ENCODE results near the gene PIK3C2B.

PIK3C2B gene

DNA sequence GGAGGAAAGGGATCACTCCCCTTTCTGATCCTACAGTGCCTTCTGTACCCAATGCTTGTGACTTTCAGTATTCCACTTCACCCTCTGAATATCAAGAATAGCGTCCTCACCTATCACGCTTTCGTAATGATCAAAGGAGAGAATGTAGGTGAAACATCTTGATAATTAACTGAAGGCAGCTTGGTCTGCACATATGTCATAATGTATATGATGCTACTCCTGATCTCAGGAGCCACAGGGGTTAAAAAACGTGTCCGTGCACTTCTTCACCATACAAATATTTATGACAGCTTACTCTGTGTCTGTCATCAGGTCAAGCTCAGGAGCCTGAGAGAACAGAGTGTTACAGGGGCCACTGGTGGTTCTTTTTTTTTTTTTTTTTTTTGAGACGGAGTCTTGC is 1.2 kb upstream of the PIK3C2B start:
- peak overlapping the region; percentile 89 to 95 (median 91) for H3K4me3 Mint-ChIP-seq

DNA sequence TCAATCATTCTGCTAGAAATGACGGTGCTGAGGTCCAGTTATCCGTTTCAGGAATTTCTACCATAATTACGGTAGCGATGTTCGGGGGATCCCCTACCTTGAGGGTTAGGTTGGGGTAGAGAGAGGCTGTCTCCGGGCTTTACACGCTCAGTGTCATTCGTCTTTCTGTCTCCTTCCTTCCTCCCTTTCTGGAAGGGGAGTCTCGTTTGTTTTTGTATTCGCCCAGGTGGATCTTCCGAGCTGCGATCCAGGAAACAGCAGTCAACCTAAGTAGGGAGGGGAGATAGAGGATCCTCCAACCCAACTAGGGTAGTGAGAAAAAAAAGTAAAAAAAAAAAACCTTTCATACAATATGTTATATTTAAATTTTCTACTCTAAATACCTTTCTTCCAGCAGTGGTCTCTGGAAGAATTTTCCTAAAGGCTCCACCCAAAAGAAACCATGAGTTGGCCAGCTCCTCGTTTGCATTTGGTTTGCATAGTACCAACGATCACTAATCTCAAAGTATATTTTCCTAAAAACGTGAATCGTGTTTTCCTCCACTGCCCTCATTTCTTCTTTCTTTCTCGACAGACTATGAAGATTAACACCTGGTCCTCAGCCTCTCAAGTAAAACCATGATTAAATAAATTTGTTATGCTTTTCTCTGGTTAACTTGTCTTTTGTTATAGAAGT is 611 bp upstream of the PIK3C2B start:
- Mint-ChIP-seq H3K36me3 (ENCODE audit: low read depth) (no peaks in the 10 kb centered on the region), H3K27me3 (ENCODE audit: low read depth) (peaks cover 14% of the 10 kb centered on the region), H3K27ac (peak overlapping the region; percentile 75 to 88 (median 75)), H3K4me1 (peaks cover 34% of the 10 kb centered on the region), H3K9me3 (no peaks in the 10 kb centered on the region), H3K4me3 (peak overlapping the region; percentile 89 to 95 (median 91))
- TF ChIP-seq, protein P1, sequence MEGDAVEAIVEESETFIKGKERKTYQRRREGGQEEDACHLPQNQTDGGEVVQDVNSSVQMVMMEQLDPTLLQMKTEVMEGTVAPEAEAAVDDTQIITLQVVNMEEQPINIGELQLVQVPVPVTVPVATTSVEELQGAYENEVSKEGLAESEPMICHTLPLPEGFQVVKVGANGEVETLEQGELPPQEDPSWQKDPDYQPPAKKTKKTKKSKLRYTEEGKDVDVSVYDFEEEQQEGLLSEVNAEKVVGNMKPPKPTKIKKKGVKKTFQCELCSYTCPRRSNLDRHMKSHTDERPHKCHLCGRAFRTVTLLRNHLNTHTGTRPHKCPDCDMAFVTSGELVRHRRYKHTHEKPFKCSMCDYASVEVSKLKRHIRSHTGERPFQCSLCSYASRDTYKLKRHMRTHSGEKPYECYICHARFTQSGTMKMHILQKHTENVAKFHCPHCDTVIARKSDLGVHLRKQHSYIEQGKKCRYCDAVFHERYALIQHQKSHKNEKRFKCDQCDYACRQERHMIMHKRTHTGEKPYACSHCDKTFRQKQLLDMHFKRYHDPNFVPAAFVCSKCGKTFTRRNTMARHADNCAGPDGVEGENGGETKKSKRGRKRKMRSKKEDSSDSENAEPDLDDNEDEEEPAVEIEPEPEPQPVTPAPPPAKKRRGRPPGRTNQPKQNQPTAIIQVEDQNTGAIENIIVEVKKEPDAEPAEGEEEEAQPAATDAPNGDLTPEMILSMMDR (IDR thresholded peaks at IDR 0.05; ENCODE audit: unreplicated experiment in 3 of 3): no peak

More for the DNA sequence above, 1.2 kb upstream of the PIK3C2B start:
- H3K27me3 Mint-ChIP-seq (ENCODE audit: low read depth): peaks cover 14% of the 10 kb centered on the region
- peaks cover 34% of the 10 kb centered on the region for H3K4me1 Mint-ChIP-seq
- TF ChIP-seq, protein P1 (IDR thresholded peaks at IDR 0.05; ENCODE audit: unreplicated experiment in 3 of 3): no peak
- no peaks in the 10 kb centered on the region for H3K36me3 Mint-ChIP-seq (ENCODE audit: low read depth)
- no peaks in the 10 kb centered on the region for H3K9me3 Mint-ChIP-seq
- peak overlapping the region; percentile 75 to 88 (median 75) for H3K27ac Mint-ChIP-seq

DNA sequence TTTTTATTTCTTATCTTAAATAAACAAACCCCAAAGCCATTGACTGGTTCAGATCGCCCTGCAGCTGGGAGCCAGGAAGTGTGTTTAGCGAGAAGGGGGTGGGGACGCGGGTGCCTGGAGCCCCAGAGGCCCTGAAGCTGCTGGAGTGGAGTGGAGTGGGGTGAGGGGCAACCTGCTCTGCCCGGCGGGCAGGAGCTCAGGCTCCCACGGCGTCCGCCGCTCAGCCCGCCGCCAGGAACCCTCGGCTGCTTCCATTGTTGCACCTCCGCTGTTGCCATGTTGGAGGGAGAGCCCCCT is 673 bp downstream of the PIK3C2B start:
- peak overlapping the region; percentile 89 to 95 (median 91) for H3K4me3 Mint-ChIP-seq
- no peaks in the 10 kb centered on the region for H3K36me3 Mint-ChIP-seq (ENCODE audit: low read depth)
- no peaks in the 10 kb centered on the region for H3K9me3 Mint-ChIP-seq
- peaks cover 10% of the 10 kb centered on the region for H3K27me3 Mint-ChIP-seq (ENCODE audit: low read depth)
- H3K27ac Mint-ChIP-seq: peak overlapping the region; percentile 83 to 88 (median 85)
- TF ChIP-seq, protein P1 (IDR thresholded peaks at IDR 0.05; ENCODE audit: unreplicated experiment in 3 of 3): no peak
- peaks cover 34% of the 10 kb centered on the region for H3K4me1 Mint-ChIP-seq

DNA sequence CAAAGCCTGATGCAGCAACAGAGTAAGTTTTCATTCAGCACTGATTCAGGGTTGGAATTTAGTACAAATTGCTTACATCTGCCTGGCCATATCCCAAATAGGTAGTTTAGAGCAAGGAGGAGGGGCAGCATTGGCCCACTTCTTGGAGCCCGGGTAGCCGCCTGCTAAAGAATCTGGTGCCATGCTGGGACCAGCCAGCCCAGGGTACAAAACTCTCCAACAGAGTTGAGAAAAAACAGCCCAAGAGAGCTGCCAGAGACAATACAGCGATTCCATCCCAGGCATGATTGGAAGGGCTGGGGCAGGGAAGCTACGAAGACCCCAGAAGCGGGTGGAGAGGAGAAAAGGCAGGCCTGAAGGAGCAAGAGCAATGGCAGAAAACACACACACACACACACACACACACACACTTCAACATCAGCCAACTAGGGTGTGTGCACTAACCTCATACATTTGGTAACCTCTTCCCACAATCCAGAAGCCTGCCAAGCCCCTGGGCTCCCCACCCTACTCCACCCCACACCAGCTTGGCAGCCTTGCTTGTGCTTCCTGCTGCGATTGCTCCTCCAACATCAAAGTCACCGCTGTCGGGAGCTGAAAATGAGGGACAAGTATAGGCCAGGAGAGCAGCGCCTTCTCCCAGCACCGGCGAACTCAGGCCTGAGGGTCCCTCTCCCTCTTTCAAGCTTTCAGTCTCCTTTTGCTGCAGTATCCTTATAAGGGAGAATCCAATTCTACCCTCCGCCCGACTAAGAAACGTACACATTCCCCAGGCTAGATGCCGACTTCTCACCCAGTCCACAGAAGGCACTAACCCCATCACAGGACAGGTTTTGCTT is 1.2 kb downstream of the PIK3C2B start:
- Mint-ChIP-seq H3K4me1 (peaks cover 34% of the 10 kb centered on the region), H3K4me3 (peak overlapping the region; percentile 89 to 95 (median 91)), H3K27me3 (ENCODE audit: low read depth) (peaks cover 6% of the 10 kb centered on the region), H3K9me3 (no peaks in the 10 kb centered on the region), H3K27ac (peak overlapping the region; percentile 83 to 88 (median 85)), H3K36me3 (ENCODE audit: low read depth) (peaks cover 3% of the 10 kb centered on the region)
- TF ChIP-seq, protein P1 (IDR thresholded peaks at IDR 0.05; ENCODE audit: unreplicated experiment in 3 of 3): no peak

DNA sequence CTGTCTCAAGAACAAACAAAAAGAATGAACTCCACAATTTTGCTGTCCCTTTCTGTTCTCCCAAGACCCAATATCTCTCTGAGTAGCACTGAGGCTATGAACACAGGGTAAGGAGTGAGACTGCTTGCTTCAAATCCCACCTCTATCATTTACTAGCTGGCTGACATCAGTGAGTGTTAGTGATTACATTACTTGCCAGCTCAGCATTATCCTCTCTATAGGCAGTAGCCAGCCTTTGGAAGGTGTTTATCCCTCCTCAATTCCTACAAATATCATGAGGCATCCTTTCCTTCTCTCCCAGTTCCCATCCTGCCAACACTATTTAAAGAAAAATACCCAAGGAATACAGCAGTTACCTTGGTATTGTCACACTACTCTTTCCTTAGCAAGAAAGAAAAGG is 3.0 kb downstream of the PIK3C2B start:
- H3K27me3 Mint-ChIP-seq (ENCODE audit: low read depth): peaks cover 6% of the 10 kb centered on the region
- H3K4me1 Mint-ChIP-seq: peaks cover 39% of the 10 kb centered on the region

More for the DNA sequence above, 3.0 kb downstream of the PIK3C2B start:
- H3K36me3 Mint-ChIP-seq (ENCODE audit: low read depth): peaks cover 3% of the 10 kb centered on the region
- H3K27ac Mint-ChIP-seq: peak overlapping the region in 2 of 3 experiments; percentile 85 to 88
- H3K4me3 Mint-ChIP-seq: peak overlapping the region; percentile 89 to 95 (median 91)
- TF ChIP-seq, protein P1 (IDR thresholded peaks at IDR 0.05; ENCODE audit: unreplicated experiment in 3 of 3): no peak
- H3K9me3 Mint-ChIP-seq: no peaks in the 10 kb centered on the region
